Vagina (tissue), 2 donors: ENCODE measurements around the gene PRR13. TPM values are rescaled to one million over a fixed set of nuclear protein-coding genes. Genes with fewer than 3 reads are reported as not detected.
"Not testable (repeated sequence)": the region's sequence is repeated elsewhere in the genome, so short reads cannot be mapped to it uniquely, and the experiment has no call there.

ENCODE experiments used
- DNase-seq, 2 donors: peaks; one replicate each; pipeline ENCODE4 v3.0.0-alpha.2; 2017; ENCODE audit errors: extremely low spot score in 2 of 2
- H3K27ac ChIP-seq: fragments of 200-600 bp; sonication (generic); one replicate; pipeline ENCODE4 v1.5.1; 2019
- H3K27me3 ChIP-seq: fragments of 200-600 bp; sonication (generic); one replicate; pipeline ENCODE4 v1.5.1; 2019
- H3K36me3 ChIP-seq, 2 donors: fragments of 200-600 bp; sonication (generic); one replicate each; pipeline ENCODE4 v1.5.1; 2017 to 2019
- H3K4me1 ChIP-seq: fragments of 200-600 bp; sonication (generic); one replicate; pipeline ENCODE4 v1.5.1; 2019
- H3K4me3 ChIP-seq, 2 donors: fragments of 200-600 bp; sonication (generic); 1 replicate in 1 of 2; 2 replicates in 1 of 2; pipeline ENCODE4 v1.5.1; 2016 to 2019
- H3K9me3 ChIP-seq: fragments of 200-600 bp; sonication (generic); one replicate; pipeline ENCODE4 v1.5.1; 2019
- POLR2A ChIP-seq, 2 donors: fragments of 450-650 bp; IDR thresholded peaks; one replicate each; pipeline ENCODE4 v1.6.1; 2017; ENCODE audit warnings: antibody characterized with exemption in 2 of 2, mild to moderate bottlenecking in 2 of 2, moderate library complexity in 2 of 2
- POLR2AphosphoS5 ChIP-seq, 2 donors: sonication (generic); formaldehyde crosslinking; IDR thresholded peaks; one replicate each; pipeline ENCODE4 v1.9.0; 2017; ENCODE audit warnings: antibody characterized with exemption in 2 of 2, mild to moderate bottlenecking in 2 of 2, low read depth in 1 of 2; ENCODE audit not compliant: insufficient read depth in 1 of 2
- intact Hi-C: fragments of 100-400 bp; cut with DNase I; formaldehyde crosslinking; loops from one replicate; pipeline ENCODE4 v1.15.1; 2023
- total RNA-seq: library from RNA; depleted of rRNA; stranded (reverse); fragments of >200 nt; gene quantifications from one replicate; pipeline ENCODE4 v1.2.3, GENCODE V29; 2016
- TF ChIP-seq, protein P1 (sequence below), 3 experiments: fragments of 450-650 bp in 2 of 3; fragments of 200-600 bp in 1 of 3; sonication (generic) in 1 of 3; IDR thresholded peaks; one replicate each; pipeline ENCODE4 v1.5.1; 2017 to 2019; ENCODE audit warnings: antibody characterized with exemption in 3 of 3, mild to moderate bottlenecking in 2 of 3, moderate library complexity in 2 of 3

PRR13 gene
- total RNA-seq: 54.0 TPM

GRCh38 chr12:53441040-53441833 is at the start of gene PRR13:
PRR13 (plus strand) TSS chr12:53441734; CDS start chr12:53442715, 981 bp downstream.
- H3K36me3 ChIP-seq: peaks cover 0 to 24% of the 10 kb centered on the region in 2 donors
- intact Hi-C loops: no loop called here

DNA sequence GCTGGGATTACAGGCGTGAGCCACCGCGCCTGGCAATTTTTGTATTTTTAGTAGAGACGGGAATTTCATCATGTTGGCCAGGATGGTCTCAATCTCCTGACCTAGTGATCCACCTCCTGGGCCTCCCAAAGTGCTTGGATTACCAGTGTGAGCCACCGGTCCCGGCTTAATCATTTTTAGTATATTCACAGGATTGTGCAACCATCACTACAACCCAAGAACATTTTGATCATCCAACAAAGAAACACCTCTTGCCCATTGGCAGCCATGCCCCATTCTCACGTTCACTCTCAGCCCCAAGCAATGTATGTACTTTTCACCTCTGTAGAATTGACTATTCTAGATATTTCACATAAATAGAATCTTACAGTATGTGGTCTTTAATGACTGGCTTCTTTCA is 41.6 kb upstream of the PRR13 start:
- Histone ChIP-seq H3K27me3 (no peaks in the 10 kb centered on the region), H3K36me3 (peaks cover 0 to 5% of the 10 kb centered on the region in 2 donors), H3K9me3 (no peaks in the 10 kb centered on the region), H3K4me3 (no peak overlapping the region), H3K4me1 (peaks cover 29% of the 10 kb centered on the region), H3K27ac (no peak overlapping the region)
- DNase-seq: no peak
- intact Hi-C loops: no loop called here
- no peak for TF ChIP-seq POLR2AphosphoS5 (IDR thresholded peaks at IDR 0.05; ENCODE audit: insufficient read depth in 1 of 2, low read depth in 1 of 2)
- TF ChIP-seq POLR2A (IDR thresholded peaks at IDR 0.05): no peak
- TF ChIP-seq, protein P1, sequence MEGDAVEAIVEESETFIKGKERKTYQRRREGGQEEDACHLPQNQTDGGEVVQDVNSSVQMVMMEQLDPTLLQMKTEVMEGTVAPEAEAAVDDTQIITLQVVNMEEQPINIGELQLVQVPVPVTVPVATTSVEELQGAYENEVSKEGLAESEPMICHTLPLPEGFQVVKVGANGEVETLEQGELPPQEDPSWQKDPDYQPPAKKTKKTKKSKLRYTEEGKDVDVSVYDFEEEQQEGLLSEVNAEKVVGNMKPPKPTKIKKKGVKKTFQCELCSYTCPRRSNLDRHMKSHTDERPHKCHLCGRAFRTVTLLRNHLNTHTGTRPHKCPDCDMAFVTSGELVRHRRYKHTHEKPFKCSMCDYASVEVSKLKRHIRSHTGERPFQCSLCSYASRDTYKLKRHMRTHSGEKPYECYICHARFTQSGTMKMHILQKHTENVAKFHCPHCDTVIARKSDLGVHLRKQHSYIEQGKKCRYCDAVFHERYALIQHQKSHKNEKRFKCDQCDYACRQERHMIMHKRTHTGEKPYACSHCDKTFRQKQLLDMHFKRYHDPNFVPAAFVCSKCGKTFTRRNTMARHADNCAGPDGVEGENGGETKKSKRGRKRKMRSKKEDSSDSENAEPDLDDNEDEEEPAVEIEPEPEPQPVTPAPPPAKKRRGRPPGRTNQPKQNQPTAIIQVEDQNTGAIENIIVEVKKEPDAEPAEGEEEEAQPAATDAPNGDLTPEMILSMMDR (IDR thresholded peaks at IDR 0.05): no peak

More at GRCh38 chr12:53441040-53441833, at the start of gene PRR13:
- TF ChIP-seq POLR2A (IDR thresholded peaks at IDR 0.05) (peak; percentile 79 to 96), POLR2AphosphoS5 (IDR thresholded peaks at IDR 0.05; ENCODE audit: insufficient read depth in 1 of 2, low read depth in 1 of 2) (peak; percentile 93 to 96)
- TF ChIP-seq, protein P1 (IDR thresholded peaks at IDR 0.05): no peak
- Histone ChIP-seq H3K4me3 (peak within 1 kb of the TSS; percentile 51 to 75), H3K4me1 (peaks cover 28% of the 10 kb centered on the region), H3K27ac (peak within 1 kb of the TSS; percentile 97), H3K27me3 (no peaks in the 10 kb centered on the region), H3K9me3 (no peaks in the 10 kb centered on the region)
- peak in 1 of 2 donors; percentile 100 for DNase-seq

DNA sequence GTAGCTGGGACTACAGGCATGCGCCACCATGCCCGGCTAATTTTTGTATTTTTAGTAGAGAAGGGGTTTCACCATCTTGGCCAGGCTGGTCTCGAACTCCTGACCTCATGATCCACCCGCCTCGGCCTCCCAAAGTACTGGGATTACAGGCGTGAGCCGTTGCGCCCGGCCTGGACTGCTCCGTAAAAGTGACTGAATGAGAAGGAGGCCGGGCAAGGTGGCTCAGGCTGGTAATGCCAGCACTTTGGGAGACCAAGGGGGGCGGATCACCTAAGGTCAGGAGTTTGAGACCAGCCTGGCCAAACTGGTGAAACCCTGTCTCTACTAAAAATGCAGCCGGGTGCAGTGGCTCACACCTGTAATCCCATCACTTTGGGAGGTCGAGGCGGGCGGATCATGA is 39.2 kb upstream of the PRR13 start:
- peaks cover 18% of the 10 kb centered on the region for H3K4me1 ChIP-seq
- H3K36me3 ChIP-seq: peaks cover 0 to 22% of the 10 kb centered on the region in 2 donors
- intact Hi-C loops, DNase-seq, H3K27ac ChIP-seq, H3K4me3 ChIP-seq, H3K27me3 ChIP-seq, H3K9me3 ChIP-seq: not testable (repeated sequence)

DNA sequence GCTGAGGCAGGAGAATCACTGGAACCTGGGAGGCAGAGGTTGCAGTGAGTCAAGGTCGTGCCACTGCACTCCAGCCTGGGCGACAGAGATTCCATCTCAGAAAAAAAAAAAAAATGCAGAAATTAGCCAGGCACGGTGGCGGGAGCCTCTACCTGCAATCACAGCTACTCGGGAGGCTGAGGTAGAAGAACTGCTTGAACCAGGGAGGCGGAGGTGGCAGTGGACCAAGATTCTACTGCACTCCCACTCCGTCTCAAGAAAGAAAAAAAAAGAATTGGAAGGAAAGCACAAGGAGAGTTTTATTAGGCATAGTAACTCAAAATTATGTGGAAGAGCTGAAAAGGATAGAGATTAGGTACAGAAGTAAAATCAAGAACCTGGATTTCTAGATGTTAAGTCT is 38.7 kb upstream of the PRR13 start:
- H3K9me3 ChIP-seq: no peaks in the 10 kb centered on the region
- H3K4me3 ChIP-seq: no peak overlapping the region
- H3K27ac ChIP-seq: no peak overlapping the region
- H3K36me3 ChIP-seq: peaks cover 0 to 27% of the 10 kb centered on the region in 2 donors
- intact Hi-C loops: no loop called here
- TF ChIP-seq, protein P1 (IDR thresholded peaks at IDR 0.05): no peak
- TF ChIP-seq POLR2A (IDR thresholded peaks at IDR 0.05): no peak
- TF ChIP-seq POLR2AphosphoS5 (IDR thresholded peaks at IDR 0.05; ENCODE audit: insufficient read depth in 1 of 2, low read depth in 1 of 2): no peak
- H3K27me3 ChIP-seq: no peaks in the 10 kb centered on the region
- H3K4me1 ChIP-seq: peaks cover 17% of the 10 kb centered on the region
- DNase-seq: no peak

DNA sequence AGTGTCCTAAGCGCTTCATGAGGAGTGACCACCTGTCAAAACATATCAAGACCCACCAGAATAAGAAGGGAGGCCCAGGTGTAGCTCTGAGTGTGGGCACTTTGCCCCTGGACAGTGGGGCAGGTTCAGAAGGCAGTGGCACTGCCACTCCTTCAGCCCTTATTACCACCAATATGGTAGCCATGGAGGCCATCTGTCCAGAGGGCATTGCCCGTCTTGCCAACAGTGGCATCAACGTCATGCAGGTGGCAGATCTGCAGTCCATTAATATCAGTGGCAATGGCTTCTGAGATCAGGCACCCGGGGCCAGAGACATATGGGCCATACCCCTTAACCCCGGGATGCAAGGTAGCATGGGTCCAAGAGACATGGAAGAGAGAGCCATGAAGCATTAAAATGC is 30.6 kb upstream of the PRR13 start:
- intact Hi-C loops: loop anchor here (10.0 kb wide), 1 partner anchor 196 kb away; no protein-coding TSS in a partner anchor
- Histone ChIP-seq H3K9me3 (no peaks in the 10 kb centered on the region), H3K4me1 (peaks cover 16% of the 10 kb centered on the region), H3K27ac (no peak overlapping the region), H3K4me3 (no peak overlapping the region), H3K27me3 (no peaks in the 10 kb centered on the region), H3K36me3 (peaks cover 0 to 68% of the 10 kb centered on the region in 2 donors)
- TF ChIP-seq, protein P1 (IDR thresholded peaks at IDR 0.05): no peak
- TF ChIP-seq POLR2A (IDR thresholded peaks at IDR 0.05) (no peak), POLR2AphosphoS5 (IDR thresholded peaks at IDR 0.05; ENCODE audit: insufficient read depth in 1 of 2, low read depth in 1 of 2) (no peak)
- no peak for DNase-seq
